ENCODE data around the gene CCL3. TPM values are rescaled to one million over a fixed set of nuclear protein-coding genes. Genes with fewer than 3 reads are reported as not detected.

Gene CCL3
- total RNA-seq, 1 donor = 0.36 TPM

DNA sequence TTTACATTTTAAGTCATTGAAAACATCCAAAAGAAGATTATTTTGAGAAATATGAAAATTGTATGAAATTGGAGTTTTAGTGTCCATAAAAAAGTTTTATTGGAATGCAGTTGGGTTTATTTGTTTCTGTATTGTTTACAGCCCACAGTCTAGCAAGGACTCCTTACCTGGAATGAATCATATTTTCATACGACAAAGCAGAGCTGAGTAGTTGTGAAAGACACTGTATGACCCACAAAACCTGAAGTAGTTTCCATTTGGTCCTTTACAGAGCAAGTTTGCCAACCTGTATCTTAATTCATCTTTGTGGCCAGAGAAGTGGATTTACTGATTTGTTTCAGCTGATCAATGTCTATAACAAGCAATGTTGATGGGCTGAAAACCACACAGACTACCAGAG lies 15.6 kb downstream of the CCL3 start:
- Histone ChIP-seq H3K4me1 (ENCODE audit: insufficient read depth, low read length) (no peaks in the 10 kb centered on the region), H4K20me1 (ENCODE audit: insufficient read depth, low read length) (no peaks in the 10 kb centered on the region), H2AFZ (ENCODE audit: low read length) (no peak overlapping the region), H3K27ac (ENCODE audit: low read depth, low read length) (no peak overlapping the region), H3K27me3 (ENCODE audit: insufficient read depth, low read length) (peaks cover 3% of the 10 kb centered on the region), H3K4me2 (ENCODE audit: insufficient read depth, low read length) (no peak overlapping the region), H3K36me3 (ENCODE audit: insufficient read depth, low read length) (no peaks in the 10 kb centered on the region), H3K9me3 (ENCODE audit: low read depth, low read length) (no peaks in the 10 kb centered on the region), H3K4me3 (ENCODE audit: insufficient read depth, low read length) (no peak overlapping the region), H3K79me2 (ENCODE audit: insufficient read depth, low read length) (no peaks in the 10 kb centered on the region)
- no peak for DNase-seq (ENCODE audit: insufficient read length, low spot score, missing footprints)
- TF ChIP-seq, protein P1, sequence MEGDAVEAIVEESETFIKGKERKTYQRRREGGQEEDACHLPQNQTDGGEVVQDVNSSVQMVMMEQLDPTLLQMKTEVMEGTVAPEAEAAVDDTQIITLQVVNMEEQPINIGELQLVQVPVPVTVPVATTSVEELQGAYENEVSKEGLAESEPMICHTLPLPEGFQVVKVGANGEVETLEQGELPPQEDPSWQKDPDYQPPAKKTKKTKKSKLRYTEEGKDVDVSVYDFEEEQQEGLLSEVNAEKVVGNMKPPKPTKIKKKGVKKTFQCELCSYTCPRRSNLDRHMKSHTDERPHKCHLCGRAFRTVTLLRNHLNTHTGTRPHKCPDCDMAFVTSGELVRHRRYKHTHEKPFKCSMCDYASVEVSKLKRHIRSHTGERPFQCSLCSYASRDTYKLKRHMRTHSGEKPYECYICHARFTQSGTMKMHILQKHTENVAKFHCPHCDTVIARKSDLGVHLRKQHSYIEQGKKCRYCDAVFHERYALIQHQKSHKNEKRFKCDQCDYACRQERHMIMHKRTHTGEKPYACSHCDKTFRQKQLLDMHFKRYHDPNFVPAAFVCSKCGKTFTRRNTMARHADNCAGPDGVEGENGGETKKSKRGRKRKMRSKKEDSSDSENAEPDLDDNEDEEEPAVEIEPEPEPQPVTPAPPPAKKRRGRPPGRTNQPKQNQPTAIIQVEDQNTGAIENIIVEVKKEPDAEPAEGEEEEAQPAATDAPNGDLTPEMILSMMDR (IDR thresholded peaks at IDR 0.05; ENCODE audit: extremely low read depth, low read depth, low read length) = no peak

DNA sequence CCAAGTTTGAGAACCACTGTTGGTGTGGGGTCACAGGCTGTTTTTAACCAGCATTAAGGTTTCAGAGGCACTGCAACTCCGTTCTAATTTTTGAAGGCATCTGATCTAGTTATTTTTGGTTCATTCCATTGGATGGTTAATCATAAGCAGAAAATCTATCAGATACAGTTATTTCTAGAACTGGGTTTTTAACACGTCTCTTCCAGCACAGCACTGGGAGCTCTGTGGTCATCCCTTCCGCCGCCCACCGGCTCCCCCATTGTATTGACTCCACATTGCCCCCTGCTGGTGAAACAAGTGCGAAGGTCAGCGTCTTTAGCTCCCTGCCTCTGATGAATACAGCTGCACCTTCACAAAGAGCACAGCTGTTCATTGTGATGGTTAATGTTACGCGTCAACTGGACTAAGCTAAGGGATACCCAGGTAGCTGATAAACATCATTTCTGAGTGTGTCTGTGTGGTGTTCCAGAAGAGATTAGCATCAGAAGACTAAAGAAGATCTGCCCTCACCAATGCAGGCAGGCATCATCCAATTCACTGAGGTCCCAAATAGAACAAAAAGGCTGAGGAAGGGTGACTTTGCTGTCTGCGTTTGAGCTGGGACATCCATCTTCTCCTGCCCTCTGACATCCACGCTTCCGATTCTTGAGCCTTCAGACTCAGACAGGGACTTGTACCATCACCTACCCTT lies 17.4 kb downstream of the CCL3 start:
- Histone ChIP-seq H4K20me1 (ENCODE audit: insufficient read depth, low read length) (no peaks in the 10 kb centered on the region), H3K4me3 (ENCODE audit: insufficient read depth, low read length) (no peak overlapping the region), H3K79me2 (ENCODE audit: insufficient read depth, low read length) (no peaks in the 10 kb centered on the region), H2AFZ (ENCODE audit: low read length) (no peak overlapping the region), H3K4me2 (ENCODE audit: insufficient read depth, low read length) (no peak overlapping the region), H3K27ac (ENCODE audit: low read depth, low read length) (no peak overlapping the region), H3K27me3 (ENCODE audit: insufficient read depth, low read length) (peaks cover 3% of the 10 kb centered on the region), H3K4me1 (ENCODE audit: insufficient read depth, low read length) (no peaks in the 10 kb centered on the region), H3K36me3 (ENCODE audit: insufficient read depth, low read length) (no peaks in the 10 kb centered on the region), H3K9me3 (ENCODE audit: low read depth, low read length) (no peaks in the 10 kb centered on the region)
- no peak for DNase-seq (ENCODE audit: insufficient read length, low spot score, missing footprints)
- TF ChIP-seq, protein P1 (IDR thresholded peaks at IDR 0.05; ENCODE audit: extremely low read depth, low read depth, low read length) = peak; percentile 77

DNA sequence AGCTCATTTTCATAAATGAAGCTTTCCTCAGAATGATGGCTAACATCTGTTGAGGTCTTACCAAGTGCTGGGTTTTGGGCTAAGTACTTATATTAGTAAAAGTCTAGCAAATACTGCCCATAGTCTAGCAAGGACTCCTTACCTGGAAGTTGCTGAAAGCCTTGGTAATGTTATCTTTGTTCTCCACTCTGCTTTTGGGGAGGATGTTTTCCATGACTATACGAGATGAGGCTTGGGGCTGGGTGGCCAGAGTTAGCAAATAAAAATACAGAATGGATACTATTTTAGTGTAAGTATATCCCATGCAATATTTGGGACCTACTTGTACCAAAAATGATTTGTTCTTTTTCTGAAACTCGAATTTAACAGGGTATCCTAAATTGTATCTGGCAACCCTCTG lies 18.2 kb downstream of the CCL3 start:
- no peak overlapping the region for H3K4me3 ChIP-seq (ENCODE audit: insufficient read depth, low read length)
- H3K4me1 ChIP-seq (ENCODE audit: insufficient read depth, low read length) = no peaks in the 10 kb centered on the region
- H3K27me3 ChIP-seq (ENCODE audit: insufficient read depth, low read length) = peaks cover 3% of the 10 kb centered on the region
- H3K27ac ChIP-seq (ENCODE audit: low read depth, low read length) = no peak overlapping the region
- no peaks in the 10 kb centered on the region for H3K36me3 ChIP-seq (ENCODE audit: insufficient read depth, low read length)
- H3K9me3 ChIP-seq (ENCODE audit: low read depth, low read length) = no peaks in the 10 kb centered on the region
- no peaks in the 10 kb centered on the region for H3K79me2 ChIP-seq (ENCODE audit: insufficient read depth, low read length)
- H2AFZ ChIP-seq (ENCODE audit: low read length) = no peak overlapping the region
- H3K4me2 ChIP-seq (ENCODE audit: insufficient read depth, low read length) = no peak overlapping the region
- TF ChIP-seq, protein P1 (IDR thresholded peaks at IDR 0.05; ENCODE audit: extremely low read depth, low read depth, low read length) = no peak
- no peaks in the 10 kb centered on the region for H4K20me1 ChIP-seq (ENCODE audit: insufficient read depth, low read length)
- DNase-seq (ENCODE audit: insufficient read length, low spot score, missing footprints) = no peak

DNA sequence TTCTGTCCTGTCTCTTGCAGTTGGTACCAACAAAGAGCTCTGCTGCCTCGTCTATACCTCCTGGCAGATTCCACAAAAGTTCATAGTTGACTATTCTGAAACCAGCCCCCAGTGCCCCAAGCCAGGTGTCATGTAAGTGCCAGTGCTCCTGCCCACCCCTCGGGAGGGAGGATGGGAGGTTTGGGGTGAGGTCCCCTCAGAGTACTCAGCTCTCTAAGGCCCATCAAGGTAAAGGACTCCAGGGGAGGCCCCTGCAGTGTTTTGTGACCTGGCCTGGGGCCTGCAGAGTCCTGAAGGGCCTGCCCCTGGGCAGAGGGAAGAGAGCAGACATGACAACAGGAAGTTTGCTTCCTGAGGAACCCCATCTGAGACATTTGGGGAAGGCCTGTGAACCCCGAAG lies 19.5 kb downstream of the CCL3 start:
- H3K36me3 ChIP-seq (ENCODE audit: insufficient read depth, low read length) = no peaks in the 10 kb centered on the region
- no peaks in the 10 kb centered on the region for H3K79me2 ChIP-seq (ENCODE audit: insufficient read depth, low read length)
- no peaks in the 10 kb centered on the region for H4K20me1 ChIP-seq (ENCODE audit: insufficient read depth, low read length)
- no peaks in the 10 kb centered on the region for H3K4me1 ChIP-seq (ENCODE audit: insufficient read depth, low read length)
- TF ChIP-seq, protein P1 (IDR thresholded peaks at IDR 0.05; ENCODE audit: extremely low read depth, low read depth, low read length) = no peak
- H3K27ac ChIP-seq (ENCODE audit: low read depth, low read length) = no peak overlapping the region
- no peaks in the 10 kb centered on the region for H3K9me3 ChIP-seq (ENCODE audit: low read depth, low read length)
- H3K4me3 ChIP-seq (ENCODE audit: insufficient read depth, low read length) = no peak overlapping the region
- DNase-seq (ENCODE audit: insufficient read length, low spot score, missing footprints) = no peak
- no peak overlapping the region for H2AFZ ChIP-seq (ENCODE audit: low read length)
- H3K27me3 ChIP-seq (ENCODE audit: insufficient read depth, low read length) = peaks cover 3% of the 10 kb centered on the region
- H3K4me2 ChIP-seq (ENCODE audit: insufficient read depth, low read length) = no peak overlapping the region

All from osteoblast (primary cell).